WTC11 (cell line): Measurements from ENCODE around the gene TBCE. TPM values are rescaled to one million over a fixed set of nuclear protein-coding genes. Genes with fewer than 3 reads are reported as not detected.

Experiments used
- ATAC-seq: fragments of 200-7000 bp; cut with Tn5 transposase; 2 replicates; pipeline ENCODE4 v1.10.0; 2021; ENCODE audit warnings: mild to moderate bottlenecking, moderate library complexity
- CTCF ChIA-PET: fragments of 300-600 bp; sonication (Branson Sonifier 250); formaldehyde crosslinking; loops from one replicate; lab custom pipeline; 2021; ENCODE audit warnings: antibody characterized with exemption; lab: Charles Lee
- POLR2A ChIA-PET: fragments of 350-600 bp; sonication (Branson Sonifier 250); formaldehyde crosslinking; loops from one replicate; lab custom pipeline; 2021; ENCODE audit warnings: antibody characterized with exemption; lab: Charles Lee
- DNase-seq: peaks from one replicate; pipeline ENCODE4 v3.0.0; 2021; ENCODE audit warnings: low spot score
- H3K27ac Mint-ChIP-seq: 2 replicates; pipeline ENCODE4 v1.8.0; 2021; ENCODE audit warnings: mixed read lengths
- H3K27me3 Mint-ChIP-seq: 2 replicates; pipeline ENCODE4 v1.8.0; 2021; ENCODE audit warnings: low read depth, mild to moderate bottlenecking, moderate library complexity, mixed read lengths
- H3K36me3 Mint-ChIP-seq: 2 replicates; pipeline ENCODE4 v1.8.0; 2021; ENCODE audit warnings: mixed read lengths
- H3K4me1 Mint-ChIP-seq: 2 replicates; pipeline ENCODE4 v1.8.0; 2022; ENCODE audit warnings: mixed read lengths
- H3K4me3 Mint-ChIP-seq: 2 replicates; pipeline ENCODE4 v1.8.0; 2021; ENCODE audit warnings: mild to moderate bottlenecking, moderate library complexity, mixed read lengths
- H3K9me3 Mint-ChIP-seq: 2 replicates; pipeline ENCODE4 v1.8.0; 2021; ENCODE audit warnings: mixed read lengths
- ATF1 ChIP-seq: sonication (generic); formaldehyde crosslinking; IDR thresholded peaks from 2 replicates; pipeline ENCODE4 v1.8.1; 2023; ENCODE audit warnings: mild to moderate bottlenecking, moderate library complexity, missing genetic modification reagents
- ESRRA ChIP-seq: sonication (generic); formaldehyde crosslinking; IDR thresholded peaks from 2 replicates; pipeline ENCODE4 v1.8.1; 2022; ENCODE audit warnings: mild to moderate bottlenecking, missing genetic modification reagents, borderline replicate concordance
- GABPB1 ChIP-seq: sonication (generic); formaldehyde crosslinking; IDR thresholded peaks from 2 replicates; pipeline ENCODE4 v1.8.1; 2023; ENCODE audit warnings: mild to moderate bottlenecking, missing genetic modification reagents
- GTF2I ChIP-seq: fragments of 250-450 bp; sonication (Bioruptor Pico); conservative IDR thresholded peaks from 2 replicates; pipeline ENCODE4 v1.4.0; 2021; ENCODE audit warnings: mild to moderate bottlenecking
- HMGA2 ChIP-seq: fragments of 250-450 bp; sonication (Bioruptor Pico); IDR thresholded peaks from 2 replicates; pipeline ENCODE4 v1.4.0; 2021; ENCODE audit warnings: mild to moderate bottlenecking, moderate library complexity
- JUN ChIP-seq: sonication (generic); formaldehyde crosslinking; IDR thresholded peaks from 2 replicates; pipeline ENCODE4 v1.8.0; 2023; ENCODE audit warnings: mild to moderate bottlenecking, missing genetic modification reagents
- MYBL2 ChIP-seq: sonication (generic); formaldehyde crosslinking; IDR thresholded peaks from 2 replicates; pipeline ENCODE4 v1.8.1; 2023; ENCODE audit warnings: mild to moderate bottlenecking, moderate library complexity, missing genetic modification reagents
- NFATC4 ChIP-seq: fragments of 250-450 bp; sonication (Bioruptor Pico); IDR thresholded peaks from 2 replicates; pipeline ENCODE4 v1.9.0; 2021; ENCODE audit warnings: mild to moderate bottlenecking
- PRRX2 ChIP-seq: fragments of 250-450 bp; sonication (Bioruptor Pico); IDR thresholded peaks from 2 replicates; pipeline ENCODE4 v1.8.0; 2021; ENCODE audit warnings: mild to moderate bottlenecking
- SMAD4 ChIP-seq: sonication (generic); formaldehyde crosslinking; IDR thresholded peaks from 2 replicates; pipeline ENCODE4 v1.8.0; 2022; ENCODE audit warnings: mild to moderate bottlenecking, missing genetic modification reagents
- SOX15 ChIP-seq: fragments of 250-450 bp; sonication (Bioruptor Pico); IDR thresholded peaks from 2 replicates; pipeline ENCODE4 v1.9.0; 2021; ENCODE audit warnings: mild to moderate bottlenecking
- TEAD1 ChIP-seq: sonication (generic); formaldehyde crosslinking; IDR thresholded peaks from 2 replicates; pipeline ENCODE4 v1.8.0; 2022; ENCODE audit warnings: mild to moderate bottlenecking, missing genetic modification reagents
- ZNF138 ChIP-seq: sonication (generic); formaldehyde crosslinking; conservative IDR thresholded peaks from 2 replicates; pipeline ENCODE4 v1.8.1; 2022; ENCODE audit warnings: mild to moderate bottlenecking, moderate library complexity, missing genetic modification reagents
- ZNF219 ChIP-seq: sonication (generic); formaldehyde crosslinking; IDR thresholded peaks from 2 replicates; pipeline ENCODE4 v1.8.0; 2023; ENCODE audit warnings: missing genetic modification reagents, mild to moderate bottlenecking, borderline replicate concordance
- ZNF396 ChIP-seq: fragments of 250-450 bp; sonication (Bioruptor Pico); IDR thresholded peaks from 2 replicates; pipeline ENCODE4 v1.8.0; 2021; ENCODE audit warnings: mild to moderate bottlenecking, moderate library complexity, borderline replicate concordance
- ZNF423 ChIP-seq: fragments of 250-450 bp; sonication (Bioruptor Pico); IDR thresholded peaks from 2 replicates; pipeline ENCODE4 v2.1.2; 2022; ENCODE audit warnings: mild to moderate bottlenecking, moderate library complexity
- ZNF671 ChIP-seq: fragments of 250-450 bp; sonication (Bioruptor Pico); IDR thresholded peaks from 2 replicates; pipeline ENCODE4 v1.8.0; 2021; ENCODE audit warnings: mild to moderate bottlenecking
- total RNA-seq: library from RNA; stranded (reverse); gene quantifications from 3 replicates; pipeline ENCODE4 v1.2.3, GENCODE V29; 2021
- TF ChIP-seq, protein P1 (sequence below): sonication (generic); formaldehyde crosslinking; IDR thresholded peaks from 2 replicates; pipeline ENCODE4 v1.8.1; 2023; ENCODE audit warnings: mild to moderate bottlenecking, moderate library complexity, missing genetic modification reagents
- TF ChIP-seq, protein P2 (sequence below): sonication (generic); formaldehyde crosslinking; IDR thresholded peaks from 2 replicates; pipeline ENCODE4 v1.8.1; 2023; ENCODE audit warnings: mild to moderate bottlenecking, missing genetic modification reagents
- TF ChIP-seq, protein P3 (sequence below): sonication (generic); formaldehyde crosslinking; conservative IDR thresholded peaks from 2 replicates; pipeline ENCODE4 v1.8.1; 2022; ENCODE audit warnings: mild to moderate bottlenecking, missing genetic modification reagents
- TF ChIP-seq, protein P4 (sequence below): sonication (generic); formaldehyde crosslinking; IDR thresholded peaks from 2 replicates; pipeline ENCODE4 v1.8.1; 2023; ENCODE audit warnings: mild to moderate bottlenecking, missing genetic modification reagents
- TF ChIP-seq, protein P5 (sequence below): fragments of 250-450 bp; sonication (Bioruptor Pico); IDR thresholded peaks from 2 replicates; pipeline ENCODE4 v1.9.0; 2021; ENCODE audit warnings: mild to moderate bottlenecking
- TF ChIP-seq, protein P6 (sequence below): sonication (generic); formaldehyde crosslinking; IDR thresholded peaks from 2 replicates; pipeline ENCODE4 v1.8.1; 2022; ENCODE audit warnings: low read depth, mild to moderate bottlenecking, moderate library complexity, missing genetic modification reagents, borderline replicate concordance

The TBCE gene
- total RNA-seq, 1 experiment from 2014 or later: 34.8 TPM

DNA sequence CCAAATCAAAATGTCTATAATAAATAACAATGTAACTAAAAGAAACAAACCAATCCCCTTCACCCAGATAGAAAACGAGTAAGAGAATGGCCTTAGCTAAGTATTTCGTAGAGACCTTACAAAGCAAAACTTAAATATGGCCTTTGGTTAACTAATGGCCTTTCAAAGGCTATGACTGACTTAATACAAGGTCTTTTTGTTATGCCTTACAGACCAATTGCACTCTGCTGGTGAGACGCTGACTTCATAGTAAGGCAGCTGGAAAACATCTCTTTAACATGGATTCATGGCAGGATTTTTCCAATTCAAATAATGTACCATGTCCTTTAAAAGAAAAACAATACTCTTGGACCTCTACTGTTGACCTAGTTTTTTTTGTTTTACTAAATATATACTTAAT is 15.8 kb upstream of the TBCE start (continued):
- TF ChIP-seq, protein P1, sequence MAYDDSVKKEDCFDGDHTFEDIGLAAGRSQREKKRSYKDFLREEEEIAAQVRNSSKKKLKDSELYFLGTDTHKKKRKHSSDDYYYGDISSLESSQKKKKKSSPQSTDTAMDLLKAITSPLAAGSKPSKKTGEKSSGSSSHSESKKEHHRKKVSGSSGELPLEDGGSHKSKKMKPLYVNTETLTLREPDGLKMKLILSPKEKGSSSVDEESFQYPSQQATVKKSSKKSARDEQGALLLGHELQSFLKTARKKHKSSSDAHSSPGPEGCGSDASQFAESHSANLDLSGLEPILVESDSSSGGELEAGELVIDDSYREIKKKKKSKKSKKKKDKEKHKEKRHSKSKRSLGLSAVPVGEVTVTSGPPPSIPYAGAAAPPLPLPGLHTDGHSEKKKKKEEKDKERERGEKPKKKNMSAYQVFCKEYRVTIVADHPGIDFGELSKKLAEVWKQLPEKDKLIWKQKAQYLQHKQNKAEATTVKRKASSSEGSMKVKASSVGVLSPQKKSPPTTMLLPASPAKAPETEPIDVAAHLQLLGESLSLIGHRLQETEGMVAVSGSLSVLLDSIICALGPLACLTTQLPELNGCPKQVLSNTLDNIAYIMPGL (CRISPR knock-in tag): no peak
- TF ChIP-seq, protein P2, sequence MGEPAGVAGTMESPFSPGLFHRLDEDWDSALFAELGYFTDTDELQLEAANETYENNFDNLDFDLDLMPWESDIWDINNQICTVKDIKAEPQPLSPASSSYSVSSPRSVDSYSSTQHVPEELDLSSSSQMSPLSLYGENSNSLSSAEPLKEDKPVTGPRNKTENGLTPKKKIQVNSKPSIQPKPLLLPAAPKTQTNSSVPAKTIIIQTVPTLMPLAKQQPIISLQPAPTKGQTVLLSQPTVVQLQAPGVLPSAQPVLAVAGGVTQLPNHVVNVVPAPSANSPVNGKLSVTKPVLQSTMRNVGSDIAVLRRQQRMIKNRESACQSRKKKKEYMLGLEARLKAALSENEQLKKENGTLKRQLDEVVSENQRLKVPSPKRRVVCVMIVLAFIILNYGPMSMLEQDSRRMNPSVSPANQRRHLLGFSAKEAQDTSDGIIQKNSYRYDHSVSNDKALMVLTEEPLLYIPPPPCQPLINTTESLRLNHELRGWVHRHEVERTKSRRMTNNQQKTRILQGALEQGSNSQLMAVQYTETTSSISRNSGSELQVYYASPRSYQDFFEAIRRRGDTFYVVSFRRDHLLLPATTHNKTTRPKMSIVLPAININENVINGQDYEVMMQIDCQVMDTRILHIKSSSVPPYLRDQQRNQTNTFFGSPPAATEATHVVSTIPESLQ (CRISPR knock-in tag): no peak
- TF ChIP-seq HMGA2 (no peak), SOX15 (CRISPR knock-in tag) (no peak), MYBL2 (CRISPR knock-in tag) (no peak), GTF2I (no peak), ZNF138 (no peak), ZNF671 (no peak), GABPB1 (no peak)
- TF ChIP-seq, protein P3, sequence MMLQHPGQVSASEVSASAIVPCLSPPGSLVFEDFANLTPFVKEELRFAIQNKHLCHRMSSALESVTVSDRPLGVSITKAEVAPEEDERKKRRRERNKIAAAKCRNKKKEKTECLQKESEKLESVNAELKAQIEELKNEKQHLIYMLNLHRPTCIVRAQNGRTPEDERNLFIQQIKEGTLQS: no peak
- TF ChIP-seq, protein P4, sequence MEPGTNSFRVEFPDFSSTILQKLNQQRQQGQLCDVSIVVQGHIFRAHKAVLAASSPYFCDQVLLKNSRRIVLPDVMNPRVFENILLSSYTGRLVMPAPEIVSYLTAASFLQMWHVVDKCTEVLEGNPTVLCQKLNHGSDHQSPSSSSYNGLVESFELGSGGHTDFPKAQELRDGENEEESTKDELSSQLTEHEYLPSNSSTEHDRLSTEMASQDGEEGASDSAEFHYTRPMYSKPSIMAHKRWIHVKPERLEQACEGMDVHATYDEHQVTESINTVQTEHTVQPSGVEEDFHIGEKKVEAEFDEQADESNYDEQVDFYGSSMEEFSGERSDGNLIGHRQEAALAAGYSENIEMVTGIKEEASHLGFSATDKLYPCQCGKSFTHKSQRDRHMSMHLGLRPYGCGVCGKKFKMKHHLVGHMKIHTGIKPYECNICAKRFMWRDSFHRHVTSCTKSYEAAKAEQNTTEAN: no peak

DNA sequence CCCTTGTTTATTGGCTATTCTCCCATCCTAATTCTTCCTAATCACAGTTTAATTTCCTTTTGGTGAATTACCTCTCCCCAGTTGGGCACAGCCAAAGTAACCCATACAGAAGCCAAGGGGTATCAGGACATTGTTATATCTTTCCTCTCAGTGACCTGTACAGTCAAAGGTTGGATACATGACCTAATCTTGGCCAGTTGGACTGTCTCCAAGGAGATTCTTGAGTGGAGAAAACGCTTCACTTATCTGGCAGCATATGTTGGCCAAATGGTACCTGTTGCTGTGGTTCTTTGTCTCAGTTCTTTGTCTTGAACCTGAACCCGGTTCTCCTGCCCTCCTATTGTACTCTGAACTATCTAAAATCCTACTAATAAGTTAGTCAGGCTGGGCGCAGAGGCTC is 15.3 kb upstream of the TBCE start:
- POLR2A ChIA-PET: no interaction called here
- Mint-ChIP-seq H3K27me3 (no peaks in the 10 kb centered on the region), H3K36me3 (no peaks in the 10 kb centered on the region), H3K9me3 (no peaks in the 10 kb centered on the region), H3K4me3 (no peak overlapping the region), H3K27ac (no peak overlapping the region), H3K4me1 (peaks cover 1% of the 10 kb centered on the region; the same call in 1 of the 2 replicates)
- CTCF ChIA-PET: interaction anchor here (0.6 to 1.8 kb wide), 2 partner anchors 63 to 64 kb away, joined by 3 to 6 read pairs; no protein-coding TSS in a partner anchor
- DNase-seq: no peak
- TF ChIP-seq PRRX2 (CRISPR knock-in tag): no peak
- no peak for TF ChIP-seq ZNF219 (CRISPR knock-in tag)
- no peak for TF ChIP-seq NFATC4 (CRISPR knock-in tag)
- TF ChIP-seq, protein P5, sequence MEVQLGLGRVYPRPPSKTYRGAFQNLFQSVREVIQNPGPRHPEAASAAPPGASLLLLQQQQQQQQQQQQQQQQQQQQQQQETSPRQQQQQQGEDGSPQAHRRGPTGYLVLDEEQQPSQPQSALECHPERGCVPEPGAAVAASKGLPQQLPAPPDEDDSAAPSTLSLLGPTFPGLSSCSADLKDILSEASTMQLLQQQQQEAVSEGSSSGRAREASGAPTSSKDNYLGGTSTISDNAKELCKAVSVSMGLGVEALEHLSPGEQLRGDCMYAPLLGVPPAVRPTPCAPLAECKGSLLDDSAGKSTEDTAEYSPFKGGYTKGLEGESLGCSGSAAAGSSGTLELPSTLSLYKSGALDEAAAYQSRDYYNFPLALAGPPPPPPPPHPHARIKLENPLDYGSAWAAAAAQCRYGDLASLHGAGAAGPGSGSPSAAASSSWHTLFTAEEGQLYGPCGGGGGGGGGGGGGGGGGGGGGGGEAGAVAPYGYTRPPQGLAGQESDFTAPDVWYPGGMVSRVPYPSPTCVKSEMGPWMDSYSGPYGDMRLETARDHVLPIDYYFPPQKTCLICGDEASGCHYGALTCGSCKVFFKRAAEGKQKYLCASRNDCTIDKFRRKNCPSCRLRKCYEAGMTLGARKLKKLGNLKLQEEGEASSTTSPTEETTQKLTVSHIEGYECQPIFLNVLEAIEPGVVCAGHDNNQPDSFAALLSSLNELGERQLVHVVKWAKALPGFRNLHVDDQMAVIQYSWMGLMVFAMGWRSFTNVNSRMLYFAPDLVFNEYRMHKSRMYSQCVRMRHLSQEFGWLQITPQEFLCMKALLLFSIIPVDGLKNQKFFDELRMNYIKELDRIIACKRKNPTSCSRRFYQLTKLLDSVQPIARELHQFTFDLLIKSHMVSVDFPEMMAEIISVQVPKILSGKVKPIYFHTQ (CRISPR knock-in tag): no peak
- no peak for TF ChIP-seq SMAD4 (CRISPR knock-in tag)
- no peak for TF ChIP-seq ZNF423 (CRISPR knock-in tag)
- no peak for TF ChIP-seq ESRRA (CRISPR knock-in tag)
- TF ChIP-seq ATF1 (CRISPR knock-in tag): no peak
- no peak for TF ChIP-seq JUN
- no peak for TF ChIP-seq HMGA2
- TF ChIP-seq TEAD1 (CRISPR knock-in tag): no peak
- TF ChIP-seq ZNF396 (CRISPR knock-in tag): no peak
- TF ChIP-seq, protein P6, sequence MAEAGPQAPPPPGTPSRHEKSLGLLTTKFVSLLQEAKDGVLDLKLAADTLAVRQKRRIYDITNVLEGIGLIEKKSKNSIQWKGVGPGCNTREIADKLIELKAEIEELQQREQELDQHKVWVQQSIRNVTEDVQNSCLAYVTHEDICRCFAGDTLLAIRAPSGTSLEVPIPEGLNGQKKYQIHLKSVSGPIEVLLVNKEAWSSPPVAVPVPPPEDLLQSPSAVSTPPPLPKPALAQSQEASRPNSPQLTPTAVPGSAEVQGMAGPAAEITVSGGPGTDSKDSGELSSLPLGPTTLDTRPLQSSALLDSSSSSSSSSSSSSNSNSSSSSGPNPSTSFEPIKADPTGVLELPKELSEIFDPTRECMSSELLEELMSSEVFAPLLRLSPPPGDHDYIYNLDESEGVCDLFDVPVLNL (CRISPR knock-in tag): no peak
- TF ChIP-seq, all 79 proteins: peak for 0
- no peak for ATAC-seq
